ENCODE data around the gene SLC5A2.
"Not testable (repeated sequence)": the region's sequence is repeated elsewhere in the genome, so short reads cannot be mapped to it uniquely, and the experiment has no call there.

Gene SLC5A2

DNA sequence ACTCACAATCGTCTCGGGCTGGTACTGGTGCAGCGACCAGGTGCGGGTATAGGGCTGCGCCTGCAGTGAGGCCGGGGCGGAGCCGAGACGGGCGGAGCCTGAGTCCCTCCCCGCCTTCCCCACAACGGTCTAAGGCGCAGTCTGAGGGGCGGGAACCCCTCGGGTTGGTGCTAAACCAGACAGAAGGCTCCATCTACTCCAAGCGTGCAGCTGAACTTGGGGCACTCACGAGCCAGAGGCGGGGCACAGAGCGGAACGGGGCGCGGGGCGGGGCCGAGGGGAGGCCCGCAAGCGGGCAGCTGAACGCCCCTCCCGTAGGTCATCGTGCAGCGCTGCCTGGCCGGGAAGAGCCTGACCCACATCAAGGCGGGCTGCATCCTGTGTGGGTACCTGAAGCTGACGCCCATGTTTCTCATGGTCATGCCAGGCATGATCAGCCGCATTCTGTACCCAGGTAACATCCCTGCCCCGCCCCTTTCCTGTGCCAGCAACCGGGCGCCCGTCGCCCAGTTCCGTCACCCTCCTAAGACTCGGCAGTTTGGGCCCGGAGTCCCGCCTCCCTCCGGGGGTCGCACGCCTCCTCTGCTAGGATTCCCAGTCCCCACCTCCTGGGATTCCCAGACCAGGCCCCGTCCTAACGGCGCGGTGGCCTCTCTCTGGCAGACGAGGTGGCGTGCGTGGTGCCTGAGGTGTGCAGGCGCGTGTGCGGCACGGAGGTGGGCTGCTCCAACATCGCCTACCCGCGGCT is 5.0 kb downstream of the SLC5A2 start:
- DNase-seq (ENCODE audit: insufficient read length, low spot score), result no peak
- FAIRE-seq, result no peak
- no peak for TF ChIP-seq POLR2A (IDR thresholded peaks at IDR 0.05; ENCODE audit: low read depth, low read length)

DNA sequence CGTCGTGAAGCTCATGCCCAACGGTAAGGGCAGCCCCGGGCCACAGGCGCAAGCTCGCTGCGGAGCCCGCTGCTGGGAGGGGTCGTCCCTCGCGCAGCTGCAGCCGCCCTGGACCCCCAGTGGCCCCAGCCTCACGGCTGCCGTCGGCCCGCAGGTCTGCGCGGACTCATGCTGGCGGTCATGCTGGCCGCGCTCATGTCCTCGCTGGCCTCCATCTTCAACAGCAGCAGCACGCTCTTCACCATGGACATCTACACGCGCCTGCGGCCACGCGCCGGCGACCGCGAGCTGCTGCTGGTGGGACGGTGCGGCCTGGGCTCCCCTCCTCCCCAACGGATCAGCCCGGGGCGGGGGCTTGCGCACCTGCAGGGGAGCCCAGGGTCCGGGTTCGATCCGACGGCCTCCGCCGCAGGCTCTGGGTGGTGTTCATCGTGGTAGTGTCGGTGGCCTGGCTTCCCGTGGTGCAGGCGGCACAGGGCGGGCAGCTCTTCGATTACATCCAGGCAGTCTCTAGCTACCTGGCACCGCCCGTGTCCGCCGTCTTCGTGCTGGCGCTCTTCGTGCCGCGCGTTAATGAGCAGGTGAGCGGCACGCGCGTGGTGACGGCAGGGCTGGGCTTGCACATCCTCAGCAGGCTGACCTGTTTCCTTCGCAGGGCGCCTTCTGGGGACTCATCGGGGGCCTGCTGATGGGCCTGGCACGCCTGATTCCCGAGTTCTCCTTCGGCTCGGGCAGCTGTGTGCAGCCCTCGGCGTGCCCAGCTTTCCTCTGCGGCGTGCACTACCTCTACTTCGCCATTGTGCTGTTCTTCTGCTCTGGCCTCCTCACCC is 5.8 kb downstream of the SLC5A2 start:
- TF ChIP-seq POLR2A (IDR thresholded peaks at IDR 0.05; ENCODE audit: low read depth, low read length), result no peak
- no peak for DNase-seq (ENCODE audit: insufficient read length, low spot score)
- FAIRE-seq, result no peak

GRCh38 chr16:31489298-31489564 is 6.3 kb downstream of the SLC5A2 start:
- FAIRE-seq (no peak), DNase-seq (ENCODE audit: insufficient read length, low spot score) (no peak)
- TF ChIP-seq POLR2A (IDR thresholded peaks at IDR 0.05; ENCODE audit: low read depth, low read length), result no peak

GRCh38 chr16:31489616-31490584 is 7.0 kb downstream of the SLC5A2 start:
- DNase-seq (ENCODE audit: insufficient read length, low spot score) (no peak), FAIRE-seq (no peak)
- no peak for TF ChIP-seq POLR2A (IDR thresholded peaks at IDR 0.05; ENCODE audit: low read depth, low read length)

- no peak for TF ChIP-seq POLR2A (IDR thresholded peaks at IDR 0.05; ENCODE audit: low read depth, low read length)
- FAIRE-seq, result no peak
Measured at GRCh38 chr16:31491778-31492418, 9.0 kb downstream of the SLC5A2 start.

DNA sequence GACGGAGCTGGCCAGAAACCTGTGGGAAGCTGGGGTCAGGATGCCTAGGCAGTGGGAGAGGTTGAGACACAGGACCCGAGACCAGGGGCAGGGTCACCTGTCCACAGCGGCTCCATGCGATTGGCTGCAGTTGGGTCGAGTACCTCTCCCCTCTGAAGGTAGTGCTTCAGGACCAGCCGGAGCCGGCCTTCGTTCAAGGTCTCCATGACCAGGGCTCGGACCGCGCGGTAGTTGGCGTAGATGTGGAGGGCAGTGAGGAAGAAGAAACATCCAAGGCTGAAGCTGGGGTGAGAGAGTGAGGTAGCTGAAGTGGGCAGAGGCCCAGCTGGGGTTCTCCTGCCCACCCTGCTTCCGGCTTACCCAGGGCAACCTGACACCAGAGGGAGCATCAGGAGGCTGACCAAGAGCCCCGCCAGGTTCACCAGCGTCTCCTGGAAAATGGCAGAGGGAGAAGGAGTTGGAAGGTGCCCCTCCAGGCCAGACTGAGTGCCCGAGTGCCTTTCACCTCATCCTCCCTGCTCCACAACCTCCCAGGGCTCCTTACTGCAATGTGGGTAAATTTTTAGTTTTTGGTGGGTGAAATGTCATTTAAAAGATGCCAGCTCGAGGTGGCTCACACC is 10.7 kb downstream of the SLC5A2 start:
- no peak for TF ChIP-seq POLR2A (IDR thresholded peaks at IDR 0.05; ENCODE audit: low read depth, low read length)
- FAIRE-seq, result no peak
- no peak for DNase-seq (ENCODE audit: insufficient read length, low spot score)

More at GRCh38 chr16:31491778-31492418, 9.0 kb downstream of the SLC5A2 start:
- no peak for DNase-seq (ENCODE audit: insufficient read length, low spot score)

- TF ChIP-seq POLR2A (IDR thresholded peaks at IDR 0.05; ENCODE audit: low read depth, low read length), result no peak
- no peak for FAIRE-seq
- DNase-seq (ENCODE audit: insufficient read length, low spot score), result no peak
Measured at GRCh38 chr16:31496670-31497069, 13.7 kb downstream of the SLC5A2 start.

DNA sequence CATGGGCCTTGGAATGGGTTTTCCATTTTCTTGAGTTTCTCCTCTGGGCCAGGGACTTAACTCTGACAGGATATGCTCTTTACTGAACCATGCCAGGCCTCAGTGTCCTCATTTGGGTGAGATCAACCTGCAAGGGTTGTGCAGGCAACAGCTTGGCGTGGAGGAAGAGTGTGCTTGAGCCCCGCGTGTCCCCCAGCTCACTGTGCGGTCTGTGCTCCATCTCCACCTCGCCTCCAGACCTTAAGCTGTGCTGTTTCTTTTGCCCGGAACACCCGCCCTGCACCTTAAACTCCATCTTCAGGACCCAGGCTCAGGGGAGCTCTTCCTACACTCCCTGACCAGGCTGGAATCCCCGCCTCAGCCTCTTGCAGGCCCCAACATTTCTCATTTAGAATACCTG is 15.6 kb downstream of the SLC5A2 start:
- no peak for DNase-seq (ENCODE audit: insufficient read length, low spot score)
- FAIRE-seq, result no peak
- no peak for TF ChIP-seq POLR2A (IDR thresholded peaks at IDR 0.05; ENCODE audit: low read depth, low read length)

DNA sequence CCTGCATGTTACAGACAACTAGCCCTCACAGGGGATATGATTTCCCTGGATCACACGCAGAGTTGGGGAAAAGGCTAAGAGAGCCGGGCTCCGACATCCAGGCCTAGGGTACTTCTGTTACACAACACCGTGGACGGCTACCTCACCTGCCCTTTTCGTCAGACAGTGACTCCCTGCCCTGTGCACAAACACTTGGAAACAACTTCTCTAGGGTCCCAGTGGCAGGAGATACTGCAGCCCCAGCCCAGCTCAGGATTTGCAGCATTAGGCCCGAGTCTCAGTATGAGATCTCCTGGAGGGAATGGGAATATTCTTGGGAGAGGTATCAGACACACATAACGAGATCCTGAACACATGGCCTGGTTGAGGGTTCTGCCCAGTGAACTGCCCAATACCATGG is 17.0 kb downstream of the SLC5A2 start:
- DNase-seq (ENCODE audit: insufficient read length, low spot score) (no peak), FAIRE-seq (no peak)
- no peak for TF ChIP-seq POLR2A (IDR thresholded peaks at IDR 0.05; ENCODE audit: low read depth, low read length)

DNA sequence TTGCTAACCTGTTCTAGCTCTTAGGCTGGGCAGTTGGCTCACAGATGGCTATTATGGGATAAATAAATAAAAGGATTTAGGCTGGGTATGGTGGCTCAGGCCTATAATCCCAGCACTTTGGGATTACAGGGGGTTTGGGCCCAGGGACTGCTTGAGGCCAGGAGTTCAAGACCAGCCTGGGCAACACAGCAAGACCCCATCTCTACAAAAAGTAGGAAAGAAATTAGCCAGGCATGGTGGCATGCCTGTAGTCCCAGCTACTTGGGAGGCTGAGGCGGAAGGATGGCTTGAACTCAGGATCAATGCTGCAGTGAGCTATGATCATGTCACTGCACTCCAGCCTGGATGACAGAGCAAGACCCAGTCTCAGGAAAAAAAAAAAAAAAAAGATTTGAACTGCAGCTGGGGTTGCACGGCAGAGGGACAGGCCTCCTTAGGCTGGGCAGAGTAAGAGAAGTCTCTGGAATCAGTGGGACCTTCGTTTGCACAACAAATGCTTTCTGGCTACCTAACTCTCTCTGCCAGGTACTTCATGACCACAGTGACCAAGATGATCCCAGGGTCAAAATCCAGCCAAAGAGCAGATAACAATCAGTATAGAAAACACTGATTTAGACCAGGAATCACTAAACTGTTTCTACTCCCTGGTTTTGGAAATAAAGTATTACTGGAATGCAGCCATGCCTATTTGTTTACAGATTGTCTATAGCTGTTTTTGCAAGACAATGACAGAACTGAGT is 18.5 kb downstream of the SLC5A2 start:
- no peak for TF ChIP-seq POLR2A (IDR thresholded peaks at IDR 0.05; ENCODE audit: low read depth, low read length)
- FAIRE-seq (no peak), DNase-seq (ENCODE audit: insufficient read length, low spot score) (no peak)

DNA sequence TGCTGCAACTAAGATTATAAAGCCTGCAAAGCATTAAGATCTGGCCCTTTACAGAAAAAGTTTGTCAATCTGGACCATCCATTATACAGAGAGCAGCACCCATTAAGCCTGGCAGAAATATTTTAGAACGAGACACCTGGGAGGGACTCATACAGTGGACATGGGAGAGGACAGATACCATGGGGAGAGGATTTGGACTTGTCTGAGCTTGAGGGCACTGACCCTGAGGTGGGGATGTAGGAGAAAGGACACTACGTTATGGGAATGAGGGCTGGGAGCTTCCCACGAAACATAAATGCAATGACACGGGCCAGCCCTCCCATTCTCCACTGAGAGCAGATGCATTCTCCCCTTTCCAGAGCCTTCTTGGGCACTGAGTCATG is 19.0 kb downstream of the SLC5A2 start:
- no peak for DNase-seq (ENCODE audit: insufficient read length, low spot score)
- no peak for TF ChIP-seq POLR2A (IDR thresholded peaks at IDR 0.05; ENCODE audit: low read depth, low read length)
- no peak for FAIRE-seq

- no peak for TF ChIP-seq POLR2A (IDR thresholded peaks at IDR 0.05; ENCODE audit: low read depth, low read length)
- no peak for FAIRE-seq
- DNase-seq (ENCODE audit: insufficient read length, low spot score), result no peak
Measured at GRCh38 chr16:31502981-31503380, 20.1 kb downstream of the SLC5A2 start.

- FAIRE-seq; DNase-seq (ENCODE audit: insufficient read length, low spot score): not testable (repeated sequence)
Measured at GRCh38 chr16:31503555-31503954, 20.6 kb downstream of the SLC5A2 start.

Data from H54 (cell line).